MG63 (cell line): ENCODE results near the gene CREB3L1. TPM values are rescaled to one million over a fixed set of nuclear protein-coding genes. Genes with fewer than 3 reads are reported as not detected.

ENCODE experiments used
- DNase-seq: peaks from one replicate; pipeline ENCODE4 v3.0.0-alpha.2; 2020
- H3K27me3 ChIP-seq: fragments of 250-450 bp; sonication (Bioruptor Pico); 2 replicates; pipeline ENCODE4 v1.5.1; 2020; ENCODE audit warnings: mild to moderate bottlenecking, moderate library complexity
- H3K36me3 ChIP-seq: fragments of 250-450 bp; sonication (Bioruptor Pico); 2 replicates; pipeline ENCODE4 v1.5.1; 2020; ENCODE audit warnings: mild to moderate bottlenecking, moderate library complexity
- H3K4me3 ChIP-seq: fragments of 250-450 bp; sonication (Bioruptor Pico); 2 replicates; pipeline ENCODE4 v1.5.1; 2020; ENCODE audit warnings: mild to moderate bottlenecking, moderate library complexity
- H3K9me3 ChIP-seq: fragments of 250-450 bp; sonication (Bioruptor Pico); 2 replicates; pipeline ENCODE4 v1.5.1; 2020; ENCODE audit warnings: mild to moderate bottlenecking, moderate library complexity
- total RNA-seq: library from RNA; depleted of rRNA; stranded (reverse); fragments of >200 nt; shearing (Covaris generic); gene quantifications from 2 replicates; pipeline ENCODE4 v1.2.3, GENCODE V29; 2014; ENCODE audit warnings: low replicate concordance; rRNA removed

CREB3L1 gene
- 2.5 and 12.5 TPM in 2 replicates for total RNA-seq

- H3K4me3 ChIP-seq: peak within 1 kb of the TSS; percentile 83
- peaks cover 20% of the 10 kb centered on the region for H3K36me3 ChIP-seq
- H3K9me3 ChIP-seq: no peaks in the 10 kb centered on the region
- DNase-seq: peak; percentile 73
- no peaks in the 10 kb centered on the region for H3K27me3 ChIP-seq
Measured at GRCh38 chr11:46277622-46278386, at the start of gene CREB3L1. Gene CREB3L1 (plus strand): TSS chr11:46277662. CDS start chr11:46278112, 450 bp downstream.

- no peak for DNase-seq
- Histone ChIP-seq H3K4me3 (no peak overlapping the region), H3K9me3 (no peaks in the 10 kb centered on the region), H3K27me3 (no peaks in the 10 kb centered on the region), H3K36me3 (no peaks in the 10 kb centered on the region)
Measured at GRCh38 chr11:46229230-46229629, 48.2 kb upstream of the CREB3L1 start.

DNA sequence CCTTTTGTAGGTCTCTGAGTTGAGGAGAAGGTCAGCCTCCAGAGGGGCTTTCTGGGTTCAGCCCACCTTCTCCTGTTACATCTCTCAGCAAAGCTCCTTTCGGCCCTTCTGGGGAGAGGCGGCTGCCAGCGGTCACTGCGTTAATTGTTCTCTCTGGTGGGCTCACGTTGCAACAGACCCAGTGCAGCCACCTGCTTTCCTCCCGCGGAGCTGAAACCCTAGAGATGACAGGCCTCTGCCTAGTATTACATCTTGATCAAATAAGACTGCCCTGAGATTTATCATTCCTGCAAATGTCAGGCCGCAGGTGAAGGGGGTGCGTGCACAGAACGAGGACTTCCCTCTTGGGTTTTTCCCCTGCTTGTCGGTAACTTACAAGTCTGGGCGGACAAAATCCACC is 43.2 kb upstream of the CREB3L1 start:
- Histone ChIP-seq H3K9me3 (peaks cover 3% of the 10 kb centered on the region; the same call in 1 of the 2 replicates), H3K27me3 (no peaks in the 10 kb centered on the region), H3K36me3 (no peaks in the 10 kb centered on the region), H3K4me3 (no peak overlapping the region)
- DNase-seq: no peak

DNA sequence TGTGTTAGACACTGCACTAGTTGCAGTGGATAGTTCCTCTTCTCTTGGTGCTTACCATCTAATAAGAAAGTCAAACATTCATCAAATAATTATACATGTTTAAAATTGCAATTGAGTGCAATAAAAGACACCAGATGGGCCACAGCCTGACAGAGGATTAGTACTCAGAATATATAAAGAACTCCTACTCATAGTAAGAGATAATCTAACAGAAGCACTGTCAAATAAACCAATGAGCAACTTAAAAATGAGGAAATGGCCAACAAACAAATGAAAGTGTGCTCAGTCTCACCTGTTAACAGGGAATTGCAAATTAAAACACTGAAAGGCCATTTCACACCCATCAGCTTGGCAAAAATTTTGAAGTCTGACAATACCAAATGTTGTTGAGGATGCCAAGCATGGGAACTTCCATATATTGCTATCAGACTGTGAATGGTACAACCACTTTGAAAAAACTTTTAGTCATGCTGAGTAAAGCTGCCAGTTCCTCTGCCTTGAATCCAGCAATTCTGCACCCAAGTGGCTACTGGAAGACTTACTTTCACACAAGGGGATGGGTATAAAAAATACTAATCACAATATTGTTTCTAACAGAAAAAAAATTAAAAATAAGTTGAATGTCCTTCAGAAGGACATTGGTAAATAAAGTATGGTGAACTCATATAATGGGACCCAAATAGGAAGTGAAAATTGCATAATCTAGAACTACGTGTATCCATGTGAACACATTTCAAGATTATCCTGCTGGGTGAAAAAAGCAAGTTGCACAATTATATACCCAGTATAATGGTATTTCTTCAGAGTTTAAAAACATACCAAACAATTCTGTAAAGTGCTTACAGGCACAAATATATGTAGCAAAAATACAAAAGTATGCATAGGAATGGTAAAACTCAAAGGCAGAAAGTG is 41.4 kb upstream of the CREB3L1 start:
- Histone ChIP-seq H3K36me3 (no peaks in the 10 kb centered on the region), H3K9me3 (peaks cover 3% of the 10 kb centered on the region; the same call in 1 of the 2 replicates), H3K4me3 (no peak overlapping the region), H3K27me3 (no peaks in the 10 kb centered on the region)
- DNase-seq: no peak

DNA sequence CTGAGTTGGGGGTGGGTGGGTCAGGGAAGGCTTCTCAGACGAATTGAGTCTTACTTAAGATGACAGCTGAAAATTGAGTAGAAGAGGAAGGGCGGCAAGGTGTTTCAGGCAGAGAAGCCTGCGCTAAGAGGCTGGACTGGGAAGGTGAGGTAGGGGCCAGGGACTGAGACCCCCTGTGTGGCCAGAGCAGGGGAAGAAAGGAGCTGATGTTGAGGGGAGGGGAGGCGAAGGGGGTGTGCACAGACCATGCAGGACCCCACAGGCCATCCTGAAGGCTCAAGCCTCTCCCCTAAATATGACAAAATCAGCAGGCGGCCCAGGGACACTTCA is 40.6 kb upstream of the CREB3L1 start:
- Histone ChIP-seq H3K4me3 (no peak overlapping the region), H3K9me3 (peaks cover 3% of the 10 kb centered on the region; the same call in 1 of the 2 replicates), H3K27me3 (no peaks in the 10 kb centered on the region), H3K36me3 (no peaks in the 10 kb centered on the region)
- DNase-seq: no peak

DNA sequence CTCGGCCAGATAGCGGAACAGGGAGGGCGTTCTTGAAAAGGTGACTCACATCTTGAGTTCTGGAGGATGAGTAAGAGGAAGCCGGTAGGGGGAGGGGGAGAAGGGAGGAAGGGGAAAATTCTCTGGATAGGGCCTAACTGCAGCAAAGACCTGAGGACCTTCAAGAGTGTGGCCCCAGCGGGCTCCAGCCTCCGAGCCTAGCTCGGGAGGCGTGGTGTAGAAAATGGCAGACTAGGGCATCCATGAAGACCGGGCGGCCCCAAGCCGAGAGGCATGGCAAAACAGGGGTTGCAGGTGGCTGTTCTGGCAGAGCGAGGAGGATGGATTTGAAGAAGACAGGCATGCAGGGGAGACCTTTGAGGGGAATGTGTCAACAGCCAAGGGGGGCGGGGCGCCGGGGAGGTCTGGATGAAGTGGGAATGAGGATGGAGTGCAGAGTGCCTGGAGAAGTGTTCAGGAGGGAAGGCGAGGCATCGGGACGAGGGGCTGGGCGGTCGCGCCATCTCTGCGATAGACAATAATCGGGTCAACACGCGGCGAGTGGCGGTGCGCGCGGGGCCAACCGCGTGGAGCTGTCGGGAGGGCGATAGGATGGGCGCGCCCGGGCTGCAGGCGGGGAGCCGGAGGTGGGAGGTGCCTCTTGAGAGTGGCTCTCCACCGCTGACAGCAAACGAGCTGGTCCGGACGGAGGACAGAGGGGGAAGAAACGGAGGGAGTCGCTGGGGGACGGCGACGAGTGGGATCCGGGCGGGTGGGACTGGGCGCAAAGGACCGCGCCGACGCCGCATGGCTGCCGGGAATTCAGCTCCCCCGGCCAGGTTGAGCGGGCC is 40.0 kb upstream of the CREB3L1 start:
- H3K9me3 ChIP-seq: peaks cover 3% of the 10 kb centered on the region; the same call in 1 of the 2 replicates
- peak; percentile 79 for DNase-seq
- H3K27me3 ChIP-seq: no peaks in the 10 kb centered on the region
- no peaks in the 10 kb centered on the region for H3K36me3 ChIP-seq
- H3K4me3 ChIP-seq: peak overlapping the region; percentile 45

DNA sequence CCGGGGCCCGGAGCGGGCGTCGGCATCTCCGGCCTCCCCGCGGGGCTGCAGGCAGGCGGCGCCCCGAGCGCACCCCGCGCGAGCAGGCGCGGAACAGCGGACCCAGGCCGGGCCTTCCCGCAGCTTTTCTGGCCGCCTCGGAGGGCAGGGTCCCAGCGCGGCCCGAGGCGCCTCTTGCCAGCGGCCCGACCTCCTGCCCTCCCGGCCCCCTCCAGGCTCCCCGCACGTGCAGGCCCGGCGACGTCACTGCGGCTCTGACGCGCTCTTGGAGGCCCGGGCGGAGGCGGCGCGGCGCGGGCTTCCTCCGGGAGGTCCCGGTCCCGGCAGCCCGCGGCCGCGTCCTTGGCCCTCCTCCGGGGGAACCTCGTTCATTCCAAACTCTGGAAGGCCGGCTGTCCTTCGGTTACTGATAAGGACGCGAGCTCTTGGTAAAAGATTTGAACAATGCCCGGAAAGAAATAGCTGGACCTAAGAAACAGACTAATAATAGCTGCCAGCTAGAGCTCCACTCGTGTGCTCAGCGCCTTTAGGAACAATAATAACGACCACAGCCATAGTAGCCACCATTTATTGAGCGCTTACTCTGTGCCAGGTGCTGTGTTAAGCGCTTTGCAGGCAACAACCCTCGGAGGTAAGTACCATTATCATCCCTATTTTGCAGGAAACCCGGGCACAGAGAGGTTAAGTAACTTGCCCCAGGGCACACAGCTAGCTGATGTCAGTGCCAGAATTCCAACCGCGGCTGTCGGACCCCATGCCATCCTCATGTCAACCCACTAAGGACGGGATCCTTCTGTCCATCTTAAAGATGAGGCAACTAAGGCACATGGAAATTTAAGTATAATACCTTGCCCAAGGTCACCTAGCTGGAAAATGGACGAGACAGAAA is 39.1 kb upstream of the CREB3L1 start:
- Histone ChIP-seq H3K9me3 (peaks cover 3% of the 10 kb centered on the region; the same call in 1 of the 2 replicates), H3K4me3 (peak overlapping the region; percentile 45), H3K36me3 (no peaks in the 10 kb centered on the region), H3K27me3 (no peaks in the 10 kb centered on the region)
- peak; percentile 74 for DNase-seq

DNA sequence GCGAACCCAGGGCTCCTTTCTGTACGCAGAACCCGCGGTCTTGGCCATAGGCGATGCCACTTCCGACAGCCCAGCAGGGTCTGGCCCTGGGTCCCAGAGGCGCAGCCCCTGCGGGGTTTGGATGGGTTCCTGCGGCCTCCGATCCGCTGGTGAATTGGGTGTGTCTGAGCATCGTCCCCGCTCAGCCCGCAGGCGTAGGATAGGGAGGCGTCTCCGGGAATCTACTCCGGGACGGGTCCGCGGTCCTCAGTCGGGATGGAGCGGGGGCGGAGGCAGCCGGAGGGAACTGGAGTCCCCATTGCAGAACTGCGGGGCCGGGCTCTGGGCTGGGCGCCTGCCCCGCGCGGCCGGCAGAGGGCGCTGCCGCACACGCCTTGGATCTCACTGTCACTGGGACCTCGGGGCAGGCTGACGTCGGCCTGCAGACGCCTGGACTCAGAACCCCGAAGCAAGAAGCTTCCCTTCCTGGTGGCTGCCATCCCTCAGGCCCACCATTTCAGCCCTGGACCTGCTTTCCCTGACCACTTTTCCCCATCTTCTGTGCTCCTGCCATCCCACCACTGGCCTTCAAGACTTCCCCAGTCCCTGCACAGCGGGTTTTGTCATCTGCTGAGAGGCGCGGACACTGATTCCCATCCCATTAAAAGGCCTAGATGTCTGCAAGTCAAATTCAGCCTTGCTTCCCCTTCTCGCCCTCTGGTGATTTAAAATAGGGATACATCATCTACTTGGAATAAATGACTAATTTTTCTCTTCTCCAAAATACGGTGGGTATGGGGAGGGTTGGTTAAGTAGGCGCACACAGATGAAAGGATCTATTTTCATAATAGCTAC is 38.3 kb upstream of the CREB3L1 start:
- Histone ChIP-seq H3K4me3 (peak overlapping the region; percentile 45), H3K9me3 (peaks cover 3% of the 10 kb centered on the region; the same call in 1 of the 2 replicates), H3K36me3 (no peaks in the 10 kb centered on the region), H3K27me3 (no peaks in the 10 kb centered on the region)
- peak; percentile 88 for DNase-seq

DNA sequence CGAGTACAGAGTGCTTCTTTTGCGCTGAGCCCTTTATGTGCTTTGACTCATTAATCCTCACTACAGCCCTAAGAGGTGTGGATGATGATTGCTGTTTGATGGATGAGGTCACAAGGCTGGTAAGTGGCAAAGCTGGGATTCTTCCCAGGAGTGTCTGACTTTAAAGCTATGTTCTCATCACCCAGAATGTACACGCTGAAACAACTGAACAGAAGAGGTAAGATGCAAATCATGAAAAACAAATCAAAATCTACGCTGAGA is 37.7 kb upstream of the CREB3L1 start:
- Histone ChIP-seq H3K27me3 (no peaks in the 10 kb centered on the region), H3K9me3 (peaks cover 3% of the 10 kb centered on the region; the same call in 1 of the 2 replicates), H3K36me3 (no peaks in the 10 kb centered on the region), H3K4me3 (no peak overlapping the region)
- DNase-seq: no peak

DNA sequence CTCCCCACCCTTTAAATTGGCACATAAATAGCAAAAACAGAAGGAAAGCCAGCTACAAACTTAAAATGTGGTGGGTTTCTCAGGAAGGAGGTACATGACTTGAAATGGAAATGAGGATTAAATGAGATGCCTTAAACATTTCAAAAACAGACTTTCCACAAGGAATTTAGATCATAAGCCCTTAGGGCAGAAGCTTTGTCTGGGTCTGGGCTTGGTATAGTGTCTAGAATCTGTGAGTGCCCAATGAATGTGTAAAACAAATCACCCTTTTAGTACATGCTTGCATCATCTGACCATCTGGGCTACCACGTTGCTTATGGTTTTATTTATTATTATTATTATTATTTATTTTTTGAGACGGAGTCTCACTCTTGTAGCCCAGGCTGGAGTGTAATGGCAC is 37.1 kb upstream of the CREB3L1 start:
- DNase-seq: no peak
- Histone ChIP-seq H3K27me3 (no peaks in the 10 kb centered on the region), H3K36me3 (no peaks in the 10 kb centered on the region), H3K4me3 (no peak overlapping the region), H3K9me3 (peaks cover 3% of the 10 kb centered on the region; the same call in 1 of the 2 replicates)

- H3K9me3 ChIP-seq: peaks cover 1% of the 10 kb centered on the region; the same call in 1 of the 2 replicates
- H3K27me3 ChIP-seq: no peaks in the 10 kb centered on the region
- no peak overlapping the region for H3K4me3 ChIP-seq
- H3K36me3 ChIP-seq: no peaks in the 10 kb centered on the region
- DNase-seq: no peak
Measured at GRCh38 chr11:46240861-46241260, 36.6 kb upstream of the CREB3L1 start.

GRCh38 chr11:46242041-46242951 is 35.2 kb upstream of the CREB3L1 start:
- H3K9me3 ChIP-seq: no peaks in the 10 kb centered on the region
- no peak for DNase-seq
- no peaks in the 10 kb centered on the region for H3K27me3 ChIP-seq
- H3K4me3 ChIP-seq: peak overlapping the region; percentile 39
- H3K36me3 ChIP-seq: no peaks in the 10 kb centered on the region

GRCh38 chr11:46242952-46243795 is 34.3 kb upstream of the CREB3L1 start:
- Histone ChIP-seq H3K27me3 (no peaks in the 10 kb centered on the region), H3K36me3 (no peaks in the 10 kb centered on the region), H3K9me3 (no peaks in the 10 kb centered on the region), H3K4me3 (peak overlapping the region; percentile 39)
- DNase-seq: peak; percentile 95

DNA sequence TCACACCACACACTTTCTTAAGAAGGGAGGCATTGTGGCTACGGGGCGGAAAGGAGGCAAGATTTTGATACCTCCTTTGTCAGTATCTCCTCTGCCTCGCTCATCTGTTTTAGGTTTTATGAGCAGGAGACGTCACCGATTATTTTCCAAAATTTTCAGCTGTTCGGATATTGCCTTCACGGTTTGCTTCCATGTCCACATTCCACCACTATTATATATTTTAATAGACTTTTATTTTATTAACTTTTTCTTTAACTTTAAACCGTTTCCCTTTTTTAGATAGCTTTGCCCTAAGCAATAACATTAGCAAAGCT is 33.7 kb upstream of the CREB3L1 start:
- Histone ChIP-seq H3K9me3 (no peaks in the 10 kb centered on the region), H3K4me3 (peak overlapping the region; percentile 39), H3K27me3 (no peaks in the 10 kb centered on the region), H3K36me3 (no peaks in the 10 kb centered on the region)
- DNase-seq: no peak
